Loucy (cell line): ENCODE data around the gene DKKL1.
A peak's percentile ranks its signal among the peaks of the same experiment; 100 is the strongest.

Source experiments
- H2AFZ ChIP-seq: fragments of 200-600 bp; sonication (generic); 2 replicates; pipeline ENCODE4 v1.6.0; 2016; ENCODE audit warnings: antibody characterized with exemption, mild to moderate bottlenecking, low read length, moderate library complexity
- H3F3A ChIP-seq: fragments of 200-600 bp; 2 replicates; pipeline ENCODE4 v1.6.0; 2016; ENCODE audit warnings: antibody characterized with exemption, low read depth, mild to moderate bottlenecking
- H3K27me3 ChIP-seq: fragments of 200-600 bp; sonication (generic); 2 replicates; pipeline ENCODE4 v1.6.1; 2014; ENCODE audit warnings: low read length, mild to moderate bottlenecking; ENCODE audit not compliant: insufficient read depth, poor library complexity, severe bottlenecking
- H3K36me3 ChIP-seq: fragments of 200-600 bp; sonication (generic); 2 replicates; pipeline ENCODE4 v1.6.1; 2016; ENCODE audit warnings: low read length; ENCODE audit not compliant: insufficient read depth
- H3K4me1 ChIP-seq: fragments of 200-600 bp; sonication (generic); 2 replicates; pipeline ENCODE4 v1.5.1; 2014; ENCODE audit warnings: low read length, mild to moderate bottlenecking; ENCODE audit not compliant: insufficient read depth, poor library complexity, severe bottlenecking
- H3K4me2 ChIP-seq: fragments of 200-600 bp; sonication (generic); 2 replicates; pipeline ENCODE4 v1.6.0; 2014; ENCODE audit warnings: antibody characterized with exemption, low read length, low read depth, mild to moderate bottlenecking; ENCODE audit not compliant: poor library complexity, severe bottlenecking
- H3K4me3 ChIP-seq: fragments of 200-600 bp; sonication (generic); 2 replicates; pipeline ENCODE4 v1.5.1; 2014; ENCODE audit warnings: low read length, mild to moderate bottlenecking, mixed read lengths; ENCODE audit not compliant: poor library complexity, severe bottlenecking
- H3K79me2 ChIP-seq: fragments of 200-600 bp; sonication (generic); 2 replicates; pipeline ENCODE4 v1.6.1; 2014; ENCODE audit warnings: low read length; ENCODE audit not compliant: insufficient read depth
- H3K9ac ChIP-seq: fragments of 200-600 bp; sonication (generic); 2 replicates; pipeline ENCODE4 v1.6.0; 2014; ENCODE audit warnings: mild to moderate bottlenecking, low read depth, low read length, moderate library complexity; ENCODE audit not compliant: poor library complexity, severe bottlenecking
- H3K9me2 ChIP-seq: fragments of 200-600 bp; sonication (generic); replicated peaks from 2 replicates; pipeline ENCODE4 v1.6.1; 2016; ENCODE audit warnings: low read depth, low read length, mixed read lengths
- H3K9me3 ChIP-seq: fragments of 200-600 bp; sonication (generic); 2 replicates; pipeline ENCODE4 v1.6.1; 2014; ENCODE audit warnings: mild to moderate bottlenecking, antibody characterized with exemption, low read length, low read depth; ENCODE audit not compliant: insufficient read depth
- H4K20me1 ChIP-seq: fragments of 200-600 bp; sonication (generic); 2 replicates; pipeline ENCODE4 v1.6.0; 2014; ENCODE audit warnings: antibody characterized with exemption, low read length, mild to moderate bottlenecking; ENCODE audit not compliant: insufficient read depth, poor library complexity, severe bottlenecking
- EZH2phosphoT487 ChIP-seq: fragments of 200-600 bp; IDR thresholded peaks from 2 replicates; pipeline ENCODE4 v1.6.1; 2018; ENCODE audit warnings: antibody characterized with exemption, mild to moderate bottlenecking, moderate library complexity, borderline replicate concordance
- TF ChIP-seq, protein P1 (sequence below): fragments of 200-600 bp; sonication (generic); conservative IDR thresholded peaks from 2 replicates; pipeline ENCODE4 v1.5.1; 2014; ENCODE audit warnings: mild to moderate bottlenecking, antibody characterized with exemption, low read length

Gene DKKL1

DNA sequence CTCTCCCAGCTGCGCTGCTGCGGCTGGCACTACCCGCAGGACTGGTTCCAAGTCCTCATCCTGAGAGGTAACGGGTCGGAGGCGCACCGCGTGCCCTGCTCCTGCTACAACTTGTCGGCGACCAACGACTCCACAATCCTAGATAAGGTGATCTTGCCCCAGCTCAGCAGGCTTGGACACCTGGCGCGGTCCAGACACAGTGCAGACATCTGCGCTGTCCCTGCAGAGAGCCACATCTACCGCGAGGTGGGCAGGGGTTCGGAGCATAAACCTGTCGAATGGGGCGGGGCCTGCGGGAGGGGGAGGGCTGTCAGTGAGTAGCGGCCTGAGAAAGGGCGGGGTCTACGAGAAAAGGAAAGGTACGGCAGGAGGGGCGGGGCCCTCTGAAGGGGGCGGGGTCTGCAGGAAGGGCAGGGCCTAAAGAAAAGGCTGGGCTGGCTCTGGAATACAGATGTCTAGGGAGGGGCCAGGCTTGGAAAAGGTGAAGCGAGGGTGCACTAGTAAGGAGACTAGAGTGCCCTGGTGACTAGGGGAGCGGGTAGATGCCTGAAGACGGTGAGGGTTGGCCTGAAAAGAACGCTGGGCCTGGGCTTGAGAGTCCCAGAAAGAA lies 24.9 kb upstream of the DKKL1 start:
- no peaks in the 10 kb centered on the region for H3K9me3 ChIP-seq
- H4K20me1 ChIP-seq, result no peaks in the 10 kb centered on the region
- TF ChIP-seq EZH2phosphoT487, result no peak
- TF ChIP-seq, protein P1, sequence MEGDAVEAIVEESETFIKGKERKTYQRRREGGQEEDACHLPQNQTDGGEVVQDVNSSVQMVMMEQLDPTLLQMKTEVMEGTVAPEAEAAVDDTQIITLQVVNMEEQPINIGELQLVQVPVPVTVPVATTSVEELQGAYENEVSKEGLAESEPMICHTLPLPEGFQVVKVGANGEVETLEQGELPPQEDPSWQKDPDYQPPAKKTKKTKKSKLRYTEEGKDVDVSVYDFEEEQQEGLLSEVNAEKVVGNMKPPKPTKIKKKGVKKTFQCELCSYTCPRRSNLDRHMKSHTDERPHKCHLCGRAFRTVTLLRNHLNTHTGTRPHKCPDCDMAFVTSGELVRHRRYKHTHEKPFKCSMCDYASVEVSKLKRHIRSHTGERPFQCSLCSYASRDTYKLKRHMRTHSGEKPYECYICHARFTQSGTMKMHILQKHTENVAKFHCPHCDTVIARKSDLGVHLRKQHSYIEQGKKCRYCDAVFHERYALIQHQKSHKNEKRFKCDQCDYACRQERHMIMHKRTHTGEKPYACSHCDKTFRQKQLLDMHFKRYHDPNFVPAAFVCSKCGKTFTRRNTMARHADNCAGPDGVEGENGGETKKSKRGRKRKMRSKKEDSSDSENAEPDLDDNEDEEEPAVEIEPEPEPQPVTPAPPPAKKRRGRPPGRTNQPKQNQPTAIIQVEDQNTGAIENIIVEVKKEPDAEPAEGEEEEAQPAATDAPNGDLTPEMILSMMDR, result no peak
- no peaks in the 10 kb centered on the region for H3K27me3 ChIP-seq
- H3F3A ChIP-seq, result 0 out of 2 replicates have a peak, but pooled peaks cover 5% of the 10 kb centered on the region
- no peak overlapping the region for H3K9ac ChIP-seq
- H3K4me2 ChIP-seq, result no peak overlapping the region
- no peaks in the 10 kb centered on the region for H3K36me3 ChIP-seq
- H3K79me2 ChIP-seq, result peaks cover 16% of the 10 kb centered on the region; the same call in 1 of the 2 replicates
- H3K4me1 ChIP-seq, result peaks cover 32% of the 10 kb centered on the region
- H3K9me2 ChIP-seq, result no peaks in the 10 kb centered on the region
- H2AFZ ChIP-seq, result no peak overlapping the region
- no peak overlapping the region for H3K4me3 ChIP-seq

DNA sequence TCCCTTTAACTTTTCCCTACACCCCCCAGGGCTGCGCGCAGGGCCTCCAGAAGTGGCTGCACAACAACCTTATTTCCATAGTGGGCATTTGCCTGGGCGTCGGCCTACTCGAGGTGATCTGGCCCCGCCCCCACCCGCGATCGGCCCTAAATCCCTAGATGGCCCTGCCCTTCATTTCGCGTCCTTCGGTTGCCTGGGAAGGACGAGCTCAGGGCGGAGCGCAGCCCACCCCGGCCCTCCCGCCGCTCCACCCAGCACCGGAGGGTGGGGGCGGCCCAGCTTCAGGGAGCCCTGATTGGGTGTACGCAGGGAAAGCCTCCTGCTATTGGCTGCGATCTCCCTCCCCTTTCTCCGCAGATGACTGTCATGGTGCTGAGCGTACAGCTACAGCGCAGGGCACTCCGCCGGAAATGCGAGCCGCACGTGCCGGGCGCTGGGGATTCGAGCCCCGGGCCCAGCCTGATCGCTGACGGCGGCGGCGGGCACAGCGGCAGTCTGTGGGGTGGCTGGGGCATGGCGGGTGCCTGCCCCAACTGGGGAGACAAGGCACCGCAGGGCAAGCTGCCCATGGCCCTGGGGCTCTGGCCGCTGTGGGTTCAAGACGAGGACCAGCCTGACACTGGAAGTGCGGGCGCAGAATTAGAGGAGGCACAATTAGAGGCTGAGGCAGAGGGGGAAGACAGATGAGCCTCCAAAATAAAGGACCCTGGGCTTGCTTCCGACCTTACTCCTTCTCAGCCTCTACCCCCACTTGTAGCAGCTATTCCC lies 24.2 kb upstream of the DKKL1 start:
- H3K79me2 ChIP-seq, result peaks cover 16% of the 10 kb centered on the region; the same call in 1 of the 2 replicates

DNA sequence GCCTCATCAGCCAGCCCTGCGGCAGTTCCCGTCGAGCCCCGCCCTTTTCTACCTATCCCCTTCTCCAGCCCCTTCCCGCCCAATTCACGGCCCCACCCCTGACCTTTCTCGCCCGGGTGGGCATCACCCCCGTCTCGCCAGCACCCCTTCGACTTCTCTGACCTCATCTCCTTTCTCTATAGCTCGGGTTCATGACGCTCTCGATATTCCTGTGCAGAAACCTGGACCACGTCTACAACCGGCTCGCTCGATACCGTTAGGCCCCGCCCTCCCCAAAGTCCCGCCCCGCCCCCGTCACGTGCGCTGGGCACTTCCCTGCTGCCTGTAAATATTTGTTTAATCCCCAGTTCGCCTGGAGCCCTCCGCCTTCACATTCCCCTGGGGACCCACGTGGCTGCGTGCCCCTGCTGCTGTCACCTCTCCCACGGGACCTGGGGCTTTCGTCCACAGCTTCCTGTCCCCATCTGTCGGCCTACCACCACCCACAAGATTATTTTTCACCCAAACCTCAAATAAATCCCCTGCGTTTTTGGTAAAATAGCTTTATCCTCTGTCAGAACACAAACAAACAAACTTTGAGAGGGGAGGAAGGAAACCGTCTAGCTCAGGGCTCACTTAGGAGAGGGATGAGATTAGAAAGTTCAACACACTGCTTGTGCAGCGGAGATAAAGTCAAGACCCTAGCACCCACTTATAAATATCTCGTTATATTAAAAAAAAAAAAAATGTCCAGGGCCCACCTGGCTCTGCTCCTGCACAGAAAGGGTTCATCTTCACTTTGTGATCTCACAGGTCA lies 23.4 kb upstream of the DKKL1 start:
- Histone ChIP-seq H3K27me3 (no peaks in the 10 kb centered on the region), H3K9me2 (no peaks in the 10 kb centered on the region), H3K36me3 (no peaks in the 10 kb centered on the region), H3F3A (0 out of 2 replicates have a peak, but pooled peaks cover 5% of the 10 kb centered on the region), H3K9ac (no peak overlapping the region), H3K4me1 (peaks cover 20% of the 10 kb centered on the region), H4K20me1 (no peaks in the 10 kb centered on the region), H3K9me3 (no peaks in the 10 kb centered on the region), H3K79me2 (peaks cover 13% of the 10 kb centered on the region; the same call in 1 of the 2 replicates), H3K4me2 (peak overlapping the region; percentile 61), H3K4me3 (peak overlapping the region; percentile 35), H2AFZ (no peak overlapping the region)
- TF ChIP-seq EZH2phosphoT487, result no peak
- TF ChIP-seq, protein P1, result no peak

More for the DNA sequence above, 24.2 kb upstream of the DKKL1 start:
- Histone ChIP-seq H3K4me3 (peak overlapping the region; percentile 35), H4K20me1 (no peaks in the 10 kb centered on the region), H3K27me3 (no peaks in the 10 kb centered on the region), H3F3A (0 out of 2 replicates have a peak, but pooled peaks cover 5% of the 10 kb centered on the region), H3K4me2 (peak overlapping the region; percentile 61), H3K4me1 (peaks cover 26% of the 10 kb centered on the region), H3K9ac (no peak overlapping the region), H3K36me3 (no peaks in the 10 kb centered on the region), H3K9me3 (no peaks in the 10 kb centered on the region), H3K9me2 (no peaks in the 10 kb centered on the region), H2AFZ (no peak overlapping the region)
- TF ChIP-seq, protein P1, result no peak
- TF ChIP-seq EZH2phosphoT487, result no peak
